HG03558 (cell line): ENCODE results near the gene ALPP.
"Not testable (repeated sequence)": the region's sequence is repeated elsewhere in the genome, so short reads cannot be mapped to it uniquely, and the experiment has no call there.

Source experiments
- ATAC-seq: cut with Tn5 transposase; IDR thresholded peaks from one replicate; pipeline ENCODE4 v1.9.1; 2021; ENCODE audit warnings: moderate number of reproducible peaks; ENCODE audit not compliant: unreplicated experiment; ENCODE audit errors: extremely low read depth

Gene ALPP

DNA sequence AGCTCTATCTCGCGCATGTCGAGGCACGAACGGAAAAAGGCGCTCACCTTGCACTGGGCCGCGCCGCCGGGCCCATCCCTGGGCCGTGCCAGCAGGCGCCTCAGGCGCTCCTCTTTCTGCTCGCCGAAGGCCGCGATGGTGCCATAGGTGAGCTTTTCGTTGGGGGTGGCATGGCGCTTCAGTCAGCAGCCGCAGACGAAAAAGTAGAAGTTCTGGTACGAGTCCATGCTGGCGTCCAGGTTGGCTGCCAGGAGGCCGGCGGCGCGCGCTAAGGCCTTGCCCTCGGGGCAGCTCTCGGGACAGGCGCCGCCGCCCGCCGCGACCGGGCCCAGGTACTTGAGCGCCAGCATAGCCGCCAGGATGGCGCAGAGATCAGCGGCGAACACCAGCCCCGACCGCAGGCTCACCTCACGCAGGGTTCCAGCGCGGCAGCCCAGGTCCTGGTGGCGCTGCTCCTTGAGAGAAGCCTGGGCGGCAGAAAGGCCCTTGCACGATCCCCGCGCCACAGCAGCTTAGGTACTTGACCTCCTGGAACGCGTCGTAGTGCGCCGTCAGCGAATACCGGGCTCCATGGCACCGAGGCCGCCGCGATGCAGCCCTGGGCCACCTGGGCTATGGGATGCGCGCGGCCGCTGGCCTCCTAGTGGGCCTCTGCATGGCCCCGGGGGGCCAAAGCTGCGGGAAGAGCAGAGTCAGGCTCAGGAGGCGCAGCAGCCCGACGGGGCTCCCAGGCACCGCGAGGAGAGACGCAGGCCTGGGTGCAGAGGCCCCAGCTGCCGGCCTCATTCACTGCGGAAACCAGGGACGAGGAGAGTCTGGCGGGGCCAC, 40.9 kb downstream of the ALPP start:
- no peak for ATAC-seq

DNA sequence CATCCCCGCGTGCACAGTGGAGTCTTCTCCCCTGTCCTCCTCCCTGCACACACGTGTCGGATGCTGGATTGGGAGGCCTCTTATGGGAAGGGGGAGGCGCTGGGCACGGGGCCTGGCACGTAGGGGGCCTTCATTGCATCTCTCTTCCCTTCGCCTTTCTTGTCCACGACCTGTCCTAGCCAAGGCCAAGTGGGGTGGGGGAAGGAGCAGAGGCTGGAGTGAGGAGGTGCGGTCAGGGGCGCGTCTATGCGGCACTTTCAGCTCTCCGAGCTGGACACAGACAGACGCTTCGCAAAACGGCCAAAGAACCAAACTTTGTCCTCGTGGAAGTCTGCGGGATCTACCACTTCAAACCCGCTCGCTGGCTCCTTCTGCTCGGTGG, 41.5 kb downstream of the ALPP start:
- no peak for ATAC-seq

DNA sequence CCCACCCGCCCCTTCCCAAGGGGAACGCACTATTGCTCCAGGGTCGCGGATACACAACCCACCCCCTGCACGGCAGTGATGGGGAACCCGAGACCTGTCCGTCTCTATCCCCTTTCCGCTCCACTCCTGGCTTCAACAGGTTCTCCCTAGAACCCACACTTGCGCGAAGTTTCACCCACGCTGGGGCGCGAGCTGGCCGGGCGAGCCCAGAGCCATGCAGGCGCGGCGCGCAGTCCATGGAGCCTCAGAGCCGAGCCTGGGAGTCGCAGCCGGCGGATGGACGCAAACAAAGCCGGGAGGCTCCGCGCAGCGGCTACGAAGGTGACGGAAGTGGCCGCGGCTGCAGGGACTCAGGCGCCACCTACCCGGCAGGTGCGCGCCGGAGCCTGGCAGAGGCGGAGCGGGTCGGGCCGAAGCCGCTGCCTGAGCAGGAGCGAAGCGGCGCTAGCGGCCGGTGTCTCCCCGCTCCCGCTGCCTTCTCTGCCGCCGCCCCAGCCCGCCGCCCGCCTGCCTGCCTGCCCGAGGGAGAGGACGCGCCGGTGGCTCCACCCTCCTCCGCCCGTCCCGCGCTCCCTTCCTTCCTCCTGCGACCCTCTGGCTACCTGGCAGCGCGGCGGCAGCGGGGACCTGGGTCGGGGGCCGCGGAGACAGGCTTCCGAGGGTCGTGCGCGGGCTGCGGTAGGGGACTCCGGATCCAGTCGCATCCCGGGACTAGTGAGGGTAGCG, 42.1 kb downstream of the ALPP start:
- ATAC-seq, result no peak

DNA sequence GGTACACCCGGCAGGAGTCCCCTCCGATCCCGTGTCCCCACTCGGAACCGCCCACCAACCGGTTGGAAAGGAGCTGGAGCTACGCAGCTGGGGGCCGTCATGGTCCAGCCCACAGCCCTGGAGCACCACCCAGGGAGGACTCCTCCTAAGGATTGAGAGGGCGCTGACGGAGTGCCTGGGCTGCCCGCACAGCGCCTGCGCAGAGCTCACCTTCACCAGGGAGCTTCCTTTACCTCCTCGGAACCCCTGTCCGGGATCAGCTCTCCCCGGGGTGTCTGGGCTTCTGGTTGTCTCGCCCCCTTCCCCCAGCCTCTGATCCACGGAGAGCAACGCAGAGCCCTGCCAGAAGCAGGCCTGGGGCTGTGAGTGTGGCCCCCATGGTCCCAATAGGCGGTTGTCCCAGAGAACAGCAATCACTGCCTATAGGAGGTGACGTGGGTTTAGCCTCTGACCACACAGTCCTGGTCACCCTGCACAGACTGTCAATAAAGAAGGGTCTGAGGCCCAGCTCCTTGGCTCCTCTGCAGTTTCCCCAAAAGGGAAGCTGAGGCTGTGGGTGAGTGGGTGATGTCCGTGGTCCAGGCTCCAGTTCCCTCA, 42.7 kb downstream of the ALPP start:
- no peak for ATAC-seq

DNA sequence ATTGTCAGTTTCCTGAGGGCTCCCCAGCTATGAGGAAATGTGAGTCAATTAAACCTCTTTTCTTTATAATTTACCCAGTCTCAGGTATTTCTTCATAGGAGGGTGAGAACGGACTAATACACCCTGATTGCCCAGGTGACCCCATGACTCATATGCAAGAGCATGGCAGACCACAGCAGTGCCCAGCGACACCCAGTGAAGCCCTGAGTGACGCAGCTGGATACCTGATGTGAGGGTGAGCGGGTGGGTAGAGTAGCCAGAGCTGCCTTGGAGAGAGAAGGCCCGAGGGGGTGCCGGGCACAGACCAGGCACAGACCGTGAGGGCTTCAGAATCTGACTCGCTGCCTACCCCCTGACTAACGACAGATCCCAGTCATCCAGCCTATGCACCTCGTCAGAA, 43.5 kb downstream of the ALPP start:
- no peak for ATAC-seq

DNA sequence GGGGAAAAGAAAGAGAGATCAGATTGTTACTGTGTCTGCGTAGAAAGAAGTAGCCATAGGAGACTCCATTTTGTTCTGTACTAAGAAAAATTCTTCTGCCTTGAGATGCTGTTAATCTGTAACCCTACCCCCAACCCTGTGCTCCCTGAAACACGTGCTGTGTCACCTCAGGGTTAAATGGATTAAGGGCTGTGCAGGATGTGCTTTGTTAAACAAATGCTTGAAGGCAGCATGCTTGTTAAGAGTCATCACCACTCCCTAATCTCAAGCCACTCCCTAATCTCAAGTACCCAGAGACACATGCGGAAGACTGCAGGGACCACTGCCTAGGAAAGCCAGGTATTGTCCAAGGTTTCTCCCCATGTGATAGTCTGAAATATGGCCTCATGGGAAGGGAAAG, 44.4 kb downstream of the ALPP start:
- ATAC-seq, result not testable (repeated sequence)

DNA sequence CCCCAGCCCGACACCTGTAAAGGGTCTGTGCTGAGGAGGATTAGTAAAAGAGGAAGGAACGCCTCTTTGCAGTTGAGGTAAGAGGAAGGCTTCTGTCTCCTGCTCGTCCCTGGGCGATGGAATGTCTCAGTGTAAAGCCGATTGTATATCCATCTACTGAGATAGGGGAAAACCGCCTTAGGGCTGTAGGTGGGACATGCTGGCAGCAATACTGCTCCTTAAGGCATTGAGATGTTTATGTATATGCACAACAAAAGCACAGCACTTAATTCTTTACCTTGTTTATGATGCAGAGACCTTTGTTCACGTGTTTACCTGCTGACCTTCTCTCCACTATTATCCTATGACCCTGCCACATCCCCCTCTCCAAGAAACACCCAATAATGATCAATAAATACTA, 44.9 kb downstream of the ALPP start:
- not testable (repeated sequence) for ATAC-seq

DNA sequence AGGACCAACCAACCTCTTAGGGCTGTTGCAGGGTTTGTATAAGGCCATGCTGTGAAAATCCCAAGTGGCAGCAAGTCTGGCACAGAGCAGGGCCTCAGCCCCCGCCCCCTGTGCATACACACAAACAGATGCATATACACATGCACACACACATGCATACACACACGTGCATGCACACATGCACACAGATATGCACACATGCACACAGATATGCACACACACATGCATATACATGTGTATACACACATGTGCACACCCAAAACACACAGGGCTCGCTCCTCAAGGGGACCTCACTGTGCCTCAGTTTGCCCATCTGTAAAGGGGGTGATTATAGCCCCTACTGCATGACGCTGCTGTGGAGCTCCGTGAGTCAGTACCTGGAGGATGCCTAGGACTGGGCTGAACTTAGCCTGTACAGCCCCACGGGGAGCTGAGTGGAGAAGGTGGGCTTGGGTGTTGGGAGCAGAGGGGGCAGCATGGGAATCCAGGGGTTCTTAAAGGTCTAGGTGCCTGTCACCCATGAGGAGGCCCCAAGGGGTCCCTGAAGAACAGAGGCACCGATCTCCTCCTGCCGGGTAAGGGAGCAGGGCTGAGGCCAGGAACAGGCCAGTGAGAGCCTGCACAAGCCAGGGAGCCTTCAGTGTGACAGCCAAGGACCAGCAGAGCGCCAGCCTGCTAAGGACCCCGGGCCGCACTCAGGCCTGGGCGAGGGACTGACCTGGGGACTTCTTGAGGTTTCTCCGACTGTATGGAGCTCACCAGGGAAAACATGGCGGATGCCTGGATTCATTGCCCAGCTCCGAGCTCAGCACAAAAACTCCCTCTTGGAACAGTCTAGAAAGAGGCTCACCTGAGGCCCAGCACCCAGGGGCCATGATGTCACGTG, 53.4 kb downstream of the ALPP start:
- ATAC-seq, result no peak
